HG03095 (cell line): Measurements from ENCODE around the gene TCIRG1.
A peak's percentile ranks its signal among the peaks of the same experiment; 100 is the strongest.

Experiments used
- ATAC-seq: cut with Tn5 transposase; IDR thresholded peaks from one replicate; pipeline ENCODE4 v1.9.1; 2021; ENCODE audit warnings: moderate library complexity; ENCODE audit not compliant: unreplicated experiment

TCIRG1 gene

GRCh38 chr11:68036141-68036716, 2.6 kb upstream of the TCIRG1 start:
- ATAC-seq, result no peak

GRCh38 chr11:68036717-68037239, 2.0 kb upstream of the TCIRG1 start:
- no peak for ATAC-seq

- no peak for ATAC-seq
Observed at GRCh38 chr11:68037411-68038225, 1.2 kb upstream of the TCIRG1 start.

- no peak for ATAC-seq
Observed at GRCh38 chr11:68038226-68038717, 553 bp upstream of the TCIRG1 start.

GRCh38 chr11:68039526-68040086, 781 bp downstream of the TCIRG1 start:
- ATAC-seq, result no peak

GRCh38 chr11:68040101-68040956, 1.5 kb downstream of the TCIRG1 start:
- ATAC-seq, result peak; percentile 44

- no peak for ATAC-seq
Observed at GRCh38 chr11:68040957-68041591, 2.2 kb downstream of the TCIRG1 start.

GRCh38 chr11:68041617-68042218, 2.9 kb downstream of the TCIRG1 start:
- ATAC-seq, result no peak

- no peak for ATAC-seq
Observed at GRCh38 chr11:68042219-68043028, 3.6 kb downstream of the TCIRG1 start.

GRCh38 chr11:68043029-68043348, 4.2 kb downstream of the TCIRG1 start:
- ATAC-seq, result no peak

GRCh38 chr11:68043349-68044144, 4.7 kb downstream of the TCIRG1 start:
- no peak for ATAC-seq

- no peak for ATAC-seq
Observed at GRCh38 chr11:68044145-68044813, 5.5 kb downstream of the TCIRG1 start.

GRCh38 chr11:68044898-68045351, 6.1 kb downstream of the TCIRG1 start:
- no peak for ATAC-seq

- ATAC-seq, result no peak
Observed at GRCh38 chr11:68047437-68048290, 8.8 kb downstream of the TCIRG1 start.

- no peak for ATAC-seq
Observed at GRCh38 chr11:68048681-68049508, 10.1 kb downstream of the TCIRG1 start.
